Mesenchymal stem cell (in vitro differentiated cells and primary cell): ENCODE measurements around the gene SERPINE3.

ENCODE experiments used
- DNase-seq: peaks from one replicate; pipeline ENCODE4 v3.0.0-alpha.2; 2013
- H2AFZ ChIP-seq: one replicate; pipeline ENCODE4 v1.6.1; 2013; ENCODE audit warnings: low read depth, mild to moderate bottlenecking, control low read depth, inconsistent platforms, low read length, moderate library complexity
- H2AK5ac ChIP-seq: 2 replicates; pipeline ENCODE4 v1.6.1; 2013; ENCODE audit warnings: low read length, moderate library complexity, mild to moderate bottlenecking, inconsistent platforms; ENCODE audit not compliant: severe bottlenecking
- H2BK120ac ChIP-seq: one replicate; pipeline ENCODE4 v1.6.1; 2013; ENCODE audit warnings: low read depth, mild to moderate bottlenecking, inconsistent platforms, low read length, moderate library complexity
- H2BK12ac ChIP-seq, 2 experiments: one replicate each; pipeline ENCODE4 v1.6.1; 2013; ENCODE audit warnings: inconsistent platforms in 2 of 2, low read length in 2 of 2, mild to moderate bottlenecking in 2 of 2, moderate library complexity in 2 of 2, control low read depth in 1 of 2
- H2BK15ac ChIP-seq: one replicate; pipeline ENCODE4 v1.6.1; 2013; ENCODE audit warnings: mild to moderate bottlenecking, low read depth, inconsistent platforms; ENCODE audit not compliant: poor library complexity, severe bottlenecking
- H2BK5ac ChIP-seq: 2 replicates; pipeline ENCODE4 v1.6.1; 2013; ENCODE audit warnings: low read depth, mild to moderate bottlenecking, low read length, control low read depth, inconsistent platforms; ENCODE audit not compliant: poor library complexity, severe bottlenecking
- H3K14ac ChIP-seq, 2 experiments: one replicate each; pipeline ENCODE4 v1.6.1; 2013; ENCODE audit warnings: inconsistent platforms in 2 of 2, low read length in 2 of 2, control low read depth in 1 of 2, mild to moderate bottlenecking in 1 of 2, moderate library complexity in 1 of 2
- H3K18ac ChIP-seq, 2 experiments: one replicate each; pipeline ENCODE4 v1.6.1; 2013; ENCODE audit warnings: inconsistent platforms in 2 of 2, low read length in 2 of 2, control low read depth in 1 of 2, low read depth in 1 of 2, mild to moderate bottlenecking in 1 of 2
- H3K23ac ChIP-seq, 2 experiments: one replicate each; pipeline ENCODE4 v1.6.1; 2013; ENCODE audit warnings: inconsistent platforms in 2 of 2, low read length in 2 of 2, mild to moderate bottlenecking in 2 of 2, moderate library complexity in 2 of 2, control low read depth in 1 of 2
- H3K27ac ChIP-seq: 2 replicates; pipeline ENCODE4 v1.5.1; 2013; ENCODE audit warnings: mild to moderate bottlenecking, moderate library complexity, low read length, control low read depth, inconsistent platforms; ENCODE audit not compliant: poor library complexity, severe bottlenecking
- H3K27me3 ChIP-seq, 2 experiments: 2 replicates each; pipeline versions ENCODE4 v1.6.1 to v1.7.0; 2013; ENCODE audit warnings: low read length in 2 of 2, mild to moderate bottlenecking in 2 of 2, moderate library complexity in 2 of 2, control low read depth in 1 of 2, inconsistent platforms in 1 of 2; ENCODE audit not compliant: control insufficient read depth in 1 of 2, insufficient read depth in 1 of 2
- H3K36me3 ChIP-seq, 2 experiments: 2 replicates each; pipeline versions ENCODE4 v1.6.1 to v1.7.0; 2013; ENCODE audit warnings: low read length in 2 of 2, control low read depth in 1 of 2, inconsistent platforms in 1 of 2, low read depth in 1 of 2, mild to moderate bottlenecking in 1 of 2; ENCODE audit not compliant: insufficient read depth in 2 of 2, control insufficient read depth in 1 of 2
- H3K4ac ChIP-seq, 2 experiments: one replicate each; pipeline ENCODE4 v1.6.1; 2013; ENCODE audit warnings: inconsistent platforms in 2 of 2, low read length in 2 of 2, mild to moderate bottlenecking in 2 of 2, moderate library complexity in 2 of 2, control low read depth in 1 of 2, low read depth in 1 of 2
- H3K4me1 ChIP-seq: 2 replicates; pipeline ENCODE4 v1.6.1; 2013; ENCODE audit warnings: low read depth, low read length, control low read depth; ENCODE audit not compliant: control insufficient read depth, insufficient read depth
- H3K4me2 ChIP-seq: 2 replicates; pipeline ENCODE4 v1.6.1; 2013; ENCODE audit warnings: low read length, mild to moderate bottlenecking, inconsistent platforms; ENCODE audit not compliant: poor library complexity, severe bottlenecking
- H3K4me3 ChIP-seq, 2 experiments: 2 replicates each; pipeline versions ENCODE4 v1.5.1 to v1.7.0; 2013; ENCODE audit warnings: low read length in 2 of 2, mild to moderate bottlenecking in 2 of 2, control low read depth in 1 of 2, low read depth in 1 of 2; ENCODE audit not compliant: insufficient read depth in 1 of 2
- H3K79me1 ChIP-seq: replicated peaks from 2 replicates; pipeline ENCODE4 v1.6.1; 2013; ENCODE audit warnings: mild to moderate bottlenecking, control low read depth, low read length, inconsistent platforms; ENCODE audit not compliant: poor library complexity, severe bottlenecking
- H3K9ac ChIP-seq: 2 replicates; pipeline ENCODE4 v1.7.0; 2013; ENCODE audit warnings: mild to moderate bottlenecking, low read length, moderate library complexity
- H3K9me3 ChIP-seq: 2 replicates; pipeline ENCODE4 v1.7.0; 2013; ENCODE audit warnings: mild to moderate bottlenecking, low read length; ENCODE audit not compliant: control insufficient read depth
- H4K8ac ChIP-seq: one replicate; pipeline ENCODE4 v1.6.1; 2013; ENCODE audit warnings: inconsistent platforms, mild to moderate bottlenecking, low read length, moderate library complexity
- H4K91ac ChIP-seq: one replicate; pipeline ENCODE4 v1.6.1; 2013; ENCODE audit warnings: mild to moderate bottlenecking, low read length, inconsistent platforms
- WGBS: methylation state at CpG from one replicate; pipeline ENCODE4 v1.1.7; 2013; ENCODE audit warnings: mixed read lengths; 5-methylcytosine and 5-hydroxymethylcytosine counted together

The SERPINE3 gene

GRCh38 chr13:51326777-51327176 lies 12.7 kb upstream of the SERPINE3 start:
- H3K9ac ChIP-seq, result no peak overlapping the region
- peaks cover 0 to 7% of the 10 kb centered on the region in 2 experiments for H3K36me3 ChIP-seq
- no peak overlapping the region for H3K23ac ChIP-seq
- H3K4me3 ChIP-seq, result no peak overlapping the region
- H2BK15ac ChIP-seq, result no peak overlapping the region
- no peak overlapping the region for H2AFZ ChIP-seq
- H3K9me3 ChIP-seq, result no peaks in the 10 kb centered on the region
- no peak overlapping the region for H3K27ac ChIP-seq
- H2BK5ac ChIP-seq, result no peak overlapping the region
- 78% methylated on average over 2 of the region's 2 CpGs for WGBS
- no peak overlapping the region for H4K91ac ChIP-seq
- H3K27me3 ChIP-seq, result no peaks in the 10 kb centered on the region
- no peak overlapping the region for H2BK12ac ChIP-seq
- no peak overlapping the region for H4K8ac ChIP-seq
- H3K4ac ChIP-seq, result no peak overlapping the region
- H2BK120ac ChIP-seq, result no peak overlapping the region
- no peak overlapping the region for H3K4me2 ChIP-seq
- peaks cover 6% of the 10 kb centered on the region for H3K4me1 ChIP-seq
- no peak overlapping the region for H3K18ac ChIP-seq
- no peaks in the 10 kb centered on the region for H3K79me1 ChIP-seq
- no peak overlapping the region for H3K14ac ChIP-seq
- no peak for DNase-seq
- no peak overlapping the region for H2AK5ac ChIP-seq

- Histone ChIP-seq H3K4me3 (no peak overlapping the region), H3K23ac (no peak overlapping the region), H3K36me3 (peaks cover 0 to 7% of the 10 kb centered on the region in 2 experiments), H2BK12ac (no peak overlapping the region), H4K91ac (no peak overlapping the region), H2AK5ac (no peak overlapping the region), H2AFZ (no peak overlapping the region), H3K4me2 (no peak overlapping the region), H3K14ac (no peak overlapping the region), H2BK5ac (no peak overlapping the region), H3K4me1 (peaks cover 6% of the 10 kb centered on the region), H3K79me1 (no peaks in the 10 kb centered on the region), H3K4ac (no peak overlapping the region), H3K27me3 (no peaks in the 10 kb centered on the region), H2BK120ac (no peak overlapping the region), H4K8ac (no peak overlapping the region), H3K18ac (no peak overlapping the region), H3K27ac (no peak overlapping the region), H2BK15ac (no peak overlapping the region), H3K9ac (no peak overlapping the region), H3K9me3 (no peaks in the 10 kb centered on the region)
- 95% methylated on average over 2 of the region's 2 CpGs for WGBS
- DNase-seq, result no peak
Observed at GRCh38 chr13:51327961-51328360, 11.5 kb upstream of the SERPINE3 start.

GRCh38 chr13:51328488-51328887 lies 11.0 kb upstream of the SERPINE3 start:
- Histone ChIP-seq H3K23ac (no peak overlapping the region), H3K36me3 (peaks cover 0 to 7% of the 10 kb centered on the region in 2 experiments)
- WGBS, result 58% methylated on average over 4 of the region's 6 CpGs

DNA sequence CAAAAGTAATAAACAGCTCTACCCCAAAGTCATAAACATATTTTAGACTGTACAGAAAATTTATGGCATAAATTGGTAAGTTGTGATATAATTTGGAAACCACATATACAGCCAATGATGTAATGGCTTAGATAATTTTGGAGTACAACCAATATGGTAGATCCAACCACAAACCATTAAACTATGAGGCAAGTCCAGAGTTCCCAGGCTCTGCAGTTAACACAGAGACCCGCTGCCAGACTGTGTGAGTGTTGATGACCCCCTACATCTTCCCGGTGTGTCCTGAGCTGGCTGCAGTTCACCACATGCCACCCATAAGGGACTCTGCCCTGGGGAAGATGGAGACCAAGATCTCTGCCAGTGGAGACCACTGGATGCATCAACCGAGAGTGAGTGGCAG lies 9.9 kb upstream of the SERPINE3 start:
- 89% methylated on average over 3 of the region's 3 CpGs for WGBS
- DNase-seq, result no peak
- Histone ChIP-seq H2AFZ (no peak overlapping the region), H2BK5ac (no peak overlapping the region), H3K4me3 (no peak overlapping the region), H2BK120ac (no peak overlapping the region), H4K91ac (no peak overlapping the region), H3K4me1 (peaks cover 6% of the 10 kb centered on the region), H3K18ac (no peak overlapping the region), H3K23ac (no peak overlapping the region), H3K4ac (no peak overlapping the region), H3K9ac (no peak overlapping the region), H3K27me3 (no peaks in the 10 kb centered on the region), H2AK5ac (no peak overlapping the region), H3K4me2 (no peak overlapping the region), H3K14ac (no peak overlapping the region), H2BK15ac (no peak overlapping the region), H3K27ac (no peak overlapping the region), H3K79me1 (no peaks in the 10 kb centered on the region), H3K36me3 (peaks cover 0 to 7% of the 10 kb centered on the region in 2 experiments), H4K8ac (no peak overlapping the region), H2BK12ac (no peak overlapping the region), H3K9me3 (no peaks in the 10 kb centered on the region)

More at GRCh38 chr13:51328488-51328887, 11.0 kb upstream of the SERPINE3 start:
- H3K4ac ChIP-seq, result no peak overlapping the region
- H3K18ac ChIP-seq, result no peak overlapping the region
- H4K8ac ChIP-seq, result no peak overlapping the region
- no peak overlapping the region for H2BK120ac ChIP-seq
- no peak overlapping the region for H2BK15ac ChIP-seq
- no peak overlapping the region for H2BK5ac ChIP-seq
- H3K27ac ChIP-seq, result no peak overlapping the region
- H3K27me3 ChIP-seq, result no peaks in the 10 kb centered on the region
- H2AK5ac ChIP-seq, result no peak overlapping the region
- H2AFZ ChIP-seq, result no peak overlapping the region
- H3K4me1 ChIP-seq, result peaks cover 6% of the 10 kb centered on the region
- H3K9me3 ChIP-seq, result no peaks in the 10 kb centered on the region
- H3K9ac ChIP-seq, result no peak overlapping the region
- peak overlapping the region; percentile 84 for H4K91ac ChIP-seq
- no peak overlapping the region for H3K4me2 ChIP-seq
- no peak for DNase-seq
- no peaks in the 10 kb centered on the region for H3K79me1 ChIP-seq
- H3K4me3 ChIP-seq, result no peak overlapping the region
- no peak overlapping the region for H3K14ac ChIP-seq
- no peak overlapping the region for H2BK12ac ChIP-seq
